GM19043 (cell line): ENCODE measurements around the gene PSMF1.

Experiments used
- ATAC-seq: cut with Tn5 transposase; IDR thresholded peaks from one replicate; pipeline ENCODE4 v1.9.1; 2021; ENCODE audit warnings: low read depth; ENCODE audit not compliant: unreplicated experiment

The PSMF1 gene, protein sequence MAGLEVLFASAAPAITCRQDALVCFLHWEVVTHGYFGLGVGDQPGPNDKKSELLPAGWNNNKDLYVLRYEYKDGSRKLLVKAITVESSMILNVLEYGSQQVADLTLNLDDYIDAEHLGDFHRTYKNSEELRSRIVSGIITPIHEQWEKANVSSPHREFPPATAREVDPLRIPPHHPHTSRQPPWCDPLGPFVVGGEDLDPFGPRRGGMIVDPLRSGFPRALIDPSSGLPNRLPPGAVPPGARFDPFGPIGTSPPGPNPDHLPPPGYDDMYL

DNA sequence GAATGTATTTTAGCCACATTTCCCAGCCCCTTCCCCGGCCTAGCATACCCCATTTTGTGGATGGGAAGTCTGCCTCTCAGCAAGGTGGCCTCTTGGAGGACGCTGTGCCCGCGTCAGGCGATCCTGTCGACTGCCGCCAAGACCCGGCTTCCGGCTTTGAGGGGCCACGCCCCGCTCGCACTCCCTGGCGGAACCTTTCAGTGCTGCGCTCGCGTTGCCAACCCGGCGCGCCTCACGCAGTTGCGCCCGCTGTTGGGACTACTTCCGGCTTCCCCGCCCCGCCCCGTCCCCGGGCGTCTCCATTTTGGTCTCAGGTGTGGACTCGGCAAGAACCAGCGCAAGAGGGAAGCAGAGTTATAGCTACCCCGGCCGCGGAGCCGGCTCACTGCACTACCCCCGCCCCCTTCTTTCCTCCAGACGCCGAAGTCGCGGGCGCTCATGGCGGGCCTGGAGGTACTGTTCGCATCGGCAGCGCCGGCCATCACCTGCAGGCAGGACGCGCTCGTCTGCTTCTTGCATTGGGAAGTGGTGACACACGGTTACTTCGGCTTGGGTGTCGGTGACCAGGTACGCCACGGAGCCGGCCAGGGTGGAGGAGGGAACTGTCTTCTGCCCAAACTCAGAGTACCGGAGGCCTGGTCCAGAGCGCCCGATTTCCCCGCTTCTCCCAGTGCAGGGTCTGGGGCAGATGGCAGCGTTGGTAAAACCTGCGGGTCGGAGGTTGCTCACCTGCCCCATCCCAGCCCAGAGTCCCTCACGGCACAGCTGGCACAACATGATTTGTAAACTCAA, at the start of gene PSMF1:
Gene PSMF1 (plus strand): TSS at position 267 of the 792 bp plus-strand sequence. CDS start 172 bp downstream, at position 439.
- ATAC-seq = peak; percentile 96

DNA sequence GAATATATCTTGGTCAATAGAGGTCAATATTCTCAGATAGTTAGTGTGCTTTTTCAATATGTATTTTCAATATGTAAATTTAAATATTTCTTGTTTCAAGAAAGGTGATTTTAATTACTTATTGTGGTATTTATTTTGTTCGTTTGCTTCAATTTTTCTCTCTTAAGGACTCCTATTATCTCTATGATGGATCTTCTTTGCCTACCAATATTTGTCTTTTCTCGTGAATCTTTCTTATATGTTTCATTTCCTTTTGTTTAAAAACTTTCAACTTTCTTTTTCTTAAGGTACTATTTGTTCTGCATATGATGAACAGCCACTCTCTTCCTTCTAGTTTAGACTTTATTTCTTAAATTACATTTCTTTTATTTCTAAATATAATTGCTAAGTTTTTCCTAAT, 46.1 kb upstream of the PSMF1 start:
- no peak for ATAC-seq

DNA sequence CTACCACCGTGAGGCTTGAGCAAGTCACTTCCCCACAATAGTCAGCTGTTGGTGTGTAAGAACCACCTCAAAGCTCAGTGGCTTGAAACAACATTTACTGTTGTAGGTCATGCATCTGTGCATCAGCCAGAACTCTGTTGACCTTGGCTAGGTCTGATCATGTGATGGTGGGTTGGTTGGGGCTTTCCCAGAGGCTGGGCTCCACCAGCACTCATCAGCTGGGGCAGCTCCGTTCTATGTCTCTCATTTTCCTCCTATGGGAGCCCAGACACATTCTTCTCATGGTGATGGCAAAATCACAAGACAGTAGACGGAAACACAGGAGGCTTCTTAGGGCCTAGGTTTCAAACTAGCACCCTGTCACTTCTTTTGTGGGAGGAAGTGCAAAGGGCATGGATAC, 42.8 kb upstream of the PSMF1 start:
- no peak for ATAC-seq

DNA sequence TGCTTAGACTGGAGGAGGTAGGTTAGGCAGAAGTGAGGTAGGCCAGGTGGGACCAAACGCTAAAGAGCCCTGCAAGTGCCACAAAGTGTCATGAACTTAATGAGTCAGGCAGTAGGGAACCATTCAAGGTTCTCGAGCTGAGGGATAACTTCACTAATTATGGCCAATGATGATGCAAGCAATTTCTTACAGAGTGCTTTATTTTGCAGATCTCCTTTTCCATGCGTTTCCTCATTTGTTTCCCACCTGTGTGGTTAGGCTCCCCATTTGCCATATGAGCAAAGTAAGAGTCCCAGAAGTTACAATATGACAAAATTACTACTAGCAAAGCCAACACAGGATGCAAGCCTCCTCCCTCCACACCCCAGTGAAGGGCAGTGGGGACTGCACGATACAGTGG, 36.5 kb upstream of the PSMF1 start:
- ATAC-seq = no peak

DNA sequence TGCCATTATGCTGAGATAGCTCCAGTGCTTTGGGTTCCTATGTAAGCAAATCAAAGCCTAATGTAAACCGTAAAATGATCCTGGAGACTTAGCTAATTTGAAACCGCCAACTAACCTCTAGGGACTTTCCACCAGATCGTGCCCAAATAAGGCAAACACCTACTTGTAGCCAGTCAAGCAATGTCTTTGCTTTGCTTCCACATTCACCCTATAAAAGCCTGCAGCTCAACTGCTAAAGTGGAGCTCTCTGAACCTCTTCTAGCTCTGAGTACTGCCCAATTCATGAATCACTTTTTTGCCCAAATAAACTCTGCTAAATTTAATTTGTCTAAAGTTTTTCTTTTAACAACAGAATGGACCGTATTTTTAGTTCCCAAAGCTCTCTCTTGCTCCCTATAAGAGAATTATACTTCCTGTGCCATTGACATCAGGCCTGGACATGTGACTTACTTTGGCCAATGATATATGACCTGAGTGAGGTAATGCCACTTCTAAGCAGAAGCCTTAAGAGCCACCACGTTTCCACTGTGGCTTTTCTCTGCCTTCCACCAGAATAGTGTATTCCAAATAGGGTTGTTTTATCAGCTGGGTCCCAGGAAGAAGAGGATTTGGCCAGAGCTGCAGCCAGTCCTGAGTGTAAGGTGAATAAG, 34.8 kb upstream of the PSMF1 start:
- no peak for ATAC-seq

DNA sequence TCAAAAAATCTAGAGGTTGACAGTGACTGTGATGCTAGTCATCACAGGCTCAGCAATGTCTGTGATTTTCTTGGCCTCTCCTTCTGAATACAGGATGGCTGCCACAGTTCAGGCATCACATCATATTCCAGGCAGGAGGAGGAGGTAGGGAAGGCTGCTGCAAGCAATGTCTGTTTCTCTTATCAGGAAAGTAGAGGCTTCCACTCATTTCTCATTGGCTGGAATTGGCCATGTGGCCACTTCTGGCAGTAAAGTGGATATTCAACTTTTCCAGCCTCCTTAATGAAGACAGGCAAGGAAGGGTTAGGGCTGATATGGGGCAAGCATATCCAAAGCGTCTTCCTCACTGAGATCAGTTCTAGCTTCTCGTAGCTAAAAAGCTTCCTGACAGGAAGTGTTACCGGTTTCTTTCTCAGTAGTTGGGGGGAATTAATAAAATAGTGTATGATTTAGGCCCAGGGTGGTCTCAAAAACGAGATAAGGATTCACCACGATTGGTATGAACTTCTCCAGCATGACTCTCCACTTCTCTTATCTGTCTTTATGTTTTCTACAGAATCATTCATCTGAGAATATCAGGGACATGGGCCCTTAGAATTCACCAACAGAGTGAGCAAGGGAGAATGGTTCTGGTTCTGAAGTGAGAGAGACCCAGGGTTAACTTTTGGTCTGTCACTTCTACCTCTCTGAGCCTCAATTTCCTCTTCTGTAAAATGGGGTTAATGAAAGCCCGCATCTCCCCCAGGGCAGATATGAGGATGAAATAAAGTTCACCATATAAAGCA, 32.7 kb upstream of the PSMF1 start:
- no peak for ATAC-seq

DNA sequence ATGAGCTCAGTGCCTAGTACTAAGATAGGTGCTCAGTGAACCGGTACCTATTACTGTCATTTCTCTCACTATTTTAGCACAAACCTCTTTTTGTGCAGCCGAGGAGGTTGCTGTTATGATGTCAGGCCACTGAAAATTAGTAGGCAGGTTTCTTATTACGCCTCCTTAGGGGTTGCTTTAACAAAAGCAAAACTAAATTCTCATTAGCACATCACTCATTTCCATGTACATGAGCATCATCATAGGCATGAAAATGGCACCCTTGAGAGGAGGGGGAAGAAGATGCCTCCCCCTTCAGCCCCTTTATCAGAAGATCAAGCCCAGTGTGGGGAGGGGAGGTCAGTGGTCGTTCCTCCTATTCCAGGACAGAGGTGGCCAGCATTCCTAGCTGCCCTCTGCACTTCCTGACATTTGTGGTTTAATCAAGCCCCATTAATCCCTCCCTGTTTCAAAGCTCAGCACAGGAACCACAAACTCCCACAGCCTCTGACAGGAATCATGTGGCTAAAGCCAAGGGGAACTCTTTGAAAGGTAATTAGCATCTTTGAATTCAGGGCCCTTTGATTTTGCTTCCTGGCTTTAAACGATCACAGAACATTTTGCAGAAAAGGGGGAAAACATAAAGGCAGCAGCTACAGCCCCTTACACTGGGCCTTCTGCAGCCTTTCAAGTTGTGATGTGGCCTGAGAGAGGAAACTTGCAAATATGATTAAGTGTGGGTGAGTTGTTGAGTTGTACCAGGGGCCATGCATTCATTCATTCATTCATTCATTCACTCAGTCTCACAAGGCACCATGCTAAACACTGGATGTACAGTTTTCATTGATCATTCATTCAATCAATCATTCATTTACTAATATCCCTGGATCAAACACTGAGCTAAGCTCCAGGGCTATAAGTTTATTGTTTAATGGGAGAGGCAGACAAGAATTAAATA, 31.9 kb upstream of the PSMF1 start:
- ATAC-seq = no peak

DNA sequence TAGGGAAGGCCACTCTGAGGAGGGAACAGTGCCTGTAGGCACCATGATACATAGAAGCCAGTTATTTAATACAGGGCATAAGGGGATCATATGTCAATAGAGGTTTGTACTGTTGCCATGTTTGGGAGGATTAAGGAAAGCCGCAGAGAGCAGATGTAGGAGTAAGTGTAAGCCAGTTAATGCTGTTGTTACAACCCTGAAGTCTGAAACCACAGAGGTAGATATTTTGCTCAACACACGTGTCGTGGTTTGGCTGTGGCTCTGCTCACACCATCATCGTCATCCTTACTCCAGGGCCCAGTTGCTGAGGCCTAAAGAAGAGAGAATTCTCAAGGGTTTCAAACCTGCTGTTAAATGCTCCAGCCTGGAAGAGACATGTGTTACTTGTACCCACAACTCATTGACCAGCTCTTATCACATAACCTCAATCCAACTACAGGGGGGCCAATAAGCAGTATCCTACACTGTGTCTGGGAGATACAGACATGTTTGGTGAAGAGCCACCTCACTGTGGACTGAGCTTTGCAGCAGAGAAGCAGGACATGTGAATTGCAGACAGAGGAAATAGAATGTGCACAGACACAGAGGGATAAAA, 31.0 kb upstream of the PSMF1 start:
- no peak for ATAC-seq

DNA sequence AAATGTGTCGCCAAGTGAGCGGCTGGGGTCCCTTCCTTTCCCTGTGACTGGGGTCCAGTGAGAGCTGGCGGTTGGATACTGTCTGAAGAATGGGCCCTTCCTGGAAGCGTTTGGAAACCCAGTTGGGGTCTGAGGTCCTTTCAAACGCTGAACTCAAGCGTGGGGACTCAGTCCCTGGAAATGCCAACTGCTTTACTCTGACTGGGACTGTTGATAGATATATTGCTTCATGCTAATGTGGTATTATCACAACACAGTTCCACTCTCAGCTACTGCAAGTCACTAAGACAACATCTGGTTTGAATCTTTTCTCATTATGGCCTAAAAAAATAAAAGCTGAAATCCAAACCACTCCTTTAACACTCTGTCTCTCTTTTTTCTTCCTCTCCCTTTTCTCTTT, 23.7 kb upstream of the PSMF1 start:
- ATAC-seq = no peak

DNA sequence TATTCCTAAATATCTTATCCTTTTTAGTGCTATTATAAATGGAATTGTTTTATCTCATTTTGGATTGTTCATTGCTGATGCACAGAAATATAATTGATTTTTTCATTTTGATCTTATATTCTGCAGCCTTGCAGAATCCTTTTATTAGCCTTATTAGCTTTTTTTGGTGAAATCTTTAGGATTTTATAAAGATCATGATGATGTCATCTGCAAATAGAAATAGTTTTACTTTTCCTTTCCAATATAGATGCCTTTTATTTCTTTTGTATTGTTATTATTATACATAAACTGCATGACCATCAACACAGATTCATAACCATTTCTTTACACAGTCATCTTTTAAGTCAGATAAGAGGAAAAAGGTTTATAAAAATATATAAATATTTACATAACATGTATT, 16.9 kb upstream of the PSMF1 start:
- ATAC-seq = no peak

DNA sequence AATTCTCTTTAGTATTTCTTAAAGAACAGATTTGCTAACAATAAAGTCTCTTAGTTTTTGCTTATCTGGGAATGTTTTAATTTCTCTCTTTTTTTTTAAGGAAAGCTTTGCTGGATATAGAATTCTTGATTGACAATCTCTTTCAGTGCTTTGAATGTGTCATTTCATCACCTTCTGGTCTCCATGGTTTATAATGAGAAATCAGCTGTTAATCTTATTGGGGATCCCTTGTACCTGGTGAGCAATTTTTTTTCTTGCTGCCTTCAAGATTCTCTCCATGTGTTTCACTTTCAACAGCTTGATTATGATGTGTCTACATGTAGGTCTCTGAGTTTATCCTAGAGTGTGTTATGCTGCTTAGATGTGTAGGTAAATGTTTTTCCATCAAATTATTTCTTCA, 16.4 kb upstream of the PSMF1 start:
- no peak for ATAC-seq

DNA sequence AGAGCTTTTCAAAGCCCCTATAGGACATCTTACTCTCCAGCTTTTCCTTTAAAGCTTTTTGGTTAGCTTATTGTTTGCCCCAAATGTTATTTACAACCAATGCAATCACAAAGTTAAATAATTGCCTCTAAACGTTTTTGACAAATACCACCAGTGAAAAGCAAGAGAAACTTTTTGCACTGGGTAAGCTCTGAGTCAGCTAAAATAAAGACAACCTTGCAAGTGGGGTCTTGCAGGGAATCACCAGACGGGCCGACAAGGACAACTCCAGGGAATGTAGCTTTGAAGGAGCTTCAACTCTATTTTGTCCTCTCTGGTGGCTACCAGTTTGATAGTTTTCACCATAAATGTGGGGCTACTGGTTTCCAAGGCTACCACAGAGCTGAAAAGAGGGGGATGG, 14.7 kb upstream of the PSMF1 start:
- ATAC-seq = no peak

DNA sequence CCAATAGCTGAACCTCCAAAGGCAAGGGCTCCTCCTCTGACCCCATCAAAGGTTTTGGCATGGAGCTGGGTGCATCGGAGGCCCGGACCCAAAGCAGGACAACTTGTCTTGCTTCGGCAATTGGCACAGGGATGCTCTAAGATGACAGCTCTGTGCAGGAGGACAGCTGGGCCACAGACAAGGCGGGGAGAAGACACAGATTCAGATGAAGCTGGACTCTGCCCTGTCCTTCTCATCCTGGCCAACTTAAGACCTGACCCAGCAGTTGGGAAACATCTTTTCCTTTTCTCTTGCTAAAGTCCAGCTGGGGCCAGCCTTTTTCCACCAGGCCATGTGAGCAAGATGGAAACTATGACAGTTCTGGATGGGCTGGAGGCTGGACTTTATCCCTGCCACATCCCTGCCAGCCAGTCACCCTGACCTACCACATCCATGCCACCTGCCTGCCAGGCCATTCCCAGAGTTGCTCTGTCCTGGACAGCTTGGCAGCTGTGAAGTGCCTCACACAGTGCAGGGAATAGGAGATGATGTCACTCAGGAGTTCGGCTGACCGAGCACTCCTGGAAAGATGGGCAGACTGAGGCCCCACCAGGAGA, 12.7 kb upstream of the PSMF1 start:
- no peak for ATAC-seq

DNA sequence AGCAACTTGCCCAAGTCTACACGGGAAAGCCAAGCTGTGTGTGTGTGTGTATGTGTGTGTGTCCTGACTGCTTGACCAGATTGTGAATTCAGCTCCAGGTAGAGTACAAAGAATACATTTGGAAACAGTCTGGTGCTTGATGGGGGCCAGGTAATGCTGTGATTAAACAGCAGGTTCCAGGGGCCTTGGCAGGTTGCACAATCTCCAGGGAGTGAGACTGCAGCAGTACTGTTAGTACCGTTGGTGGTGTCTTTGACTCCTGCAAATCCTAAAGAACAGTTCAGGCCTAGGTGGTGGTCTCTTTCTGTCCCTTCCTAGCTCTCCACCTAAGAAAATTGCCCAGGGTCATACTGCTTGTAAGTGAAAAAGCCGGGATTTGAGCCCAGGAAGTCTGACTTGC, 11.2 kb upstream of the PSMF1 start:
- no peak for ATAC-seq

DNA sequence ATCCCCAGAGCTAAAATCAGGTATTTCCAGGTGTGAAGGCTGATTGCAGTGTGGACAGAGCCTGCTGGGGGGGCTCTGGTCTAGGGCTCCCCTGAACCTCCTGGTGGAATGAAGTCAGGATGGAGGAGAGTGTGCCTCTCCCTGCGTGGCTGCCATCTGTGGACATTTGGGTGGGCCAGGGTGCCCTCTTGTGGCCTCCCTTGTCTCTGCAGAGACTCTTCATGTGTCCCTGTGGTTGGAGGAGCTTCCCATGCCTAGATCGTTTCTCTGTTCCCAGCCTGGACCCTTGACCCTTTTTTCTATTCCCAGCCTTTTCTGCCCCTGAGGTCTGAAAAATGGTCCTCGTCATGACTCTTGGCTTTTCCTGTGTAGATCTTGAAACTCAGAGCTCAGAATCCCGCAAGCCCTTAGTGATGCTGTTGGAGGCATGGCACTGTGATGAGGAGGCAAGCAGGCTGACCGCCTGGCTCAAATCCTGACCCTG, 9.9 kb upstream of the PSMF1 start:
- ATAC-seq = no peak

DNA sequence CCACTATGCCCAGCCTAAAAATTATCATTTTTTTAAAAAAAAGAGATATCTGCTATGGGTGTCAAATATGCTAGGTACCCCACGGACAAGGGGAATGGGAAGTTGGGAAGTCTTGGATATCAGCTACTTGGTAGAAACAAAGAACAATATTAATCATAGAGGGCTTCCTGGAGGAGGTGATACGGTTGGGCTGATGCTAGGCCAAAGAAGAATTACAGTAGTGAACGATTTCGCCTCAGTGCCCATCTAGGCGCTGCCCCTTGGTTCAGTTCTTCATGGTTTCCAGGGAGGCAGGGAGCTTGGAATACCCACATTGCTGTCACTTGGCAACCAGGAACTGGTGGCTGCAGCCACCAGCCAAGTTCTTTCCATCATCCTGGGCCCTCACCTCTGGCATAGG, 5.5 kb upstream of the PSMF1 start:
- no peak for ATAC-seq

DNA sequence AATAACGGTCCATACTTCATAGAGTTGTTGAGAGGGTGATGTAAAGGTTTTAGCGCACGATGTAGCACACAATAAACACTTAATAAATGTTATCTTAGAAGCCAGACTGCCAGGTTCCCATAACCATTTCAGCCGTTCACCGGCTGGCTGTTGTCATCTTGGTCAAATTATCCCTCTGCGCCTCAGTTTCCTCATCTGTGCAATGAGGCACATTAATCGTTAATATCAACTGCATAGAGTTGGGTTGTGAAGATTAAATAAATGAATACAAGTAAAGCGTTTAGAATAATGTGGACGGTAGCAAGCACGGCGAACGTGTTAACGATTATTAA, 432 bp upstream of the PSMF1 start:
- no peak for ATAC-seq

DNA sequence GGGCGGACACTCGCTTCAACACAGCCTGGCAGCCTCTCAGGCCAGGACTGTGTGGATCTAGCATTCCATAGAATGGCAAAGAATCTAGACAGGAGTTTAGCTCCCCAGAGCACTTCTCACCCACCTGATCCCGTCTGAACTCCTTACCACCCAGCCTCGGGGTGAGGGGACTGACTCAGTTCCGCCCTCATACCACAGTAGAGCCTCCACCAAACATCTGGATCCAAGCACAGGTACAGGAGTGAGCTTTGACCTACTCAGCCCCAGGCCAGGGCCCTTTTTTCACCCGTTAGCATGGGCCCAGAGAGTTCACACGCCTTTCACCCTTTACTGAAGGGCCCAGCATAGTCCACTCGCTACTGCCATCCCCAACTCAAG, 715 bp downstream of the PSMF1 start:
- ATAC-seq = no peak

DNA sequence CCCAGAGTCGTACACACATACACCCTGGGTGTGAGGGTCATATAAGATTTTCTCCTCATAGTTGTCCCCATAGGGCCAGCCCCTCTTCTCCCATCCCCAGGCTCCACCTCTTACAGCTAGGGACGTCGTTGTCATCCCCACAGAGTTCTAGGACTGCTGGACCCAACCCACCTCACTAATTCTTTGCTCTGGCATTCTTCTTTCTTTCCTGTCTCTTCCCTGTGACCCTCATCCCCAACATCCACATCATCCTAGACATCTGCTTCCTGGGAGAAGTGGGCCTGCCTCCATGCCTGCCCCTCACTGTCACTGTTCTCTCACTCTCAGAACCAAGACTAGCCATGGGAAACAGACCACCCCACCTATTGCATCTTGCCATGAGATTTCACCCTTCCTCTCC, 1.1 kb downstream of the PSMF1 start:
- ATAC-seq = no peak
